ENCODE data around the gene COL13A1.

- TF ChIP-seq CTCF (IDR thresholded peaks at IDR 0.05 in 2 of 3, conservative IDR thresholded peaks at IDR 0.05 in 1 of 3; ENCODE audit: borderline replicate concordance in 1 of 3, insufficient read depth in 1 of 3, low read depth in 2 of 3, low read length in 2 of 3) (no peak), EGR1 (IDR thresholded peaks at IDR 0.05; ENCODE audit: low read depth) (no peak), SP1 (IDR thresholded peaks at IDR 0.05; ENCODE audit: low read depth) (no peak), POLR2AphosphoS5 (IDR thresholded peaks at IDR 0.05; ENCODE audit: low read depth, low read length) (no peak), POLR2A (IDR thresholded peaks at IDR 0.05; ENCODE audit: borderline replicate concordance, extremely low read depth, insufficient read depth, insufficient read length) (no peak)
Observed at GRCh38 chr10:69893271-69893900, 91.7 kb downstream of the COL13A1 start.
